ENCODE results near the gene NAA25.

- TF ChIP-seq POLR2A (IDR thresholded peaks at IDR 0.05) (no peak), CTCF (IDR thresholded peaks at IDR 0.05) (no peak)
Measured at GRCh38 chr12:112049351-112049750, 59.2 kb downstream of the NAA25 start.

Data from ovary (tissue), 3 donors.